Activated CD8-positive, alpha-beta memory T cell treated with anti-CD3 and anti-CD28 coated beads for 48 hours (primary cell): ENCODE data around the gene TDRD1.

Experiments
- DNase-seq, 3 experiments: peaks; one replicate each; pipeline ENCODE4 v3.0.0-alpha.2; 2020; ENCODE audit warnings: low read depth in 2 of 3, low spot score in 2 of 3

The TDRD1 gene

DNA sequence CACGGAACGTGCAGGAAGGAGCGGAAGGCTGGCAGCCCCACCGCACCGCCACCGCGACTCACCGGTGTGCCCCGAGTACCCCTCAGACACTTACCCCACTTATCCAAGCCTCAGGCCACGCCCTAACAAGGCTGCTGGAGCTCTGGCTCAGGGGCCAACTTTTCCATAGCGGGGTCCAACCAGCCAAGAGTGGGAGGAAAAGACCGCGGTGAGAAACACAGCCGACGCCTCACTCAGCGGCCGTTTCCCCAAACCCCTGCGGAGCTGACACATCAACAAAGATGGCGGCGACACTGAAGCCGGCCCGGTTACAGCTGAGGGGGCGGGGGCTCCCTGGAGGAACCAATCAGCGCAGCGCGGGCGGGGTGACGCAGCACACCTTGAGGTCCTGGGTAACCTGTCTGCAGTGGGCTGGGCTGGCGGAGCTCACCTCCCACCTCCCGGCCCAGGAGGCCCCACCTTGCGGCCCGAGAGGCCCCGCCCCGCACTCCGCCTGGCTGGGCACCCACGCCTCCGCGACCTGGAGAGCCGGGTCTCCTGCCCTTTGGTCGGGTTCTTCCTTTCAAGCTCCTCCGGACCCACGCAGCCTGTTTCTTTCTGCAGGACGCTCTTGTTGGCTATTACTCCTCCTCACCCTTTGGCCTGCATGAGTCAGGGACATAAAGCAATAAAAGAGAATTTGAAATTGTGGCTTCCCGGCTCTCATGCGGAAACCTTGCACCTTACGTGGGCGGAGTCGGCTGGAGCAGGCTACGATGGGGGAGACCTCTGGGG is 5.0 kb upstream of the TDRD1 start, which contains the start of gene CCDC186:
CCDC186 (minus strand) TSS at position 283 of the 774 bp plus-strand sequence. CDS start 10,935 bp downstream, outside the sequence.
- DNase-seq = peak; percentile 86 to 94 (median 91)

DNA sequence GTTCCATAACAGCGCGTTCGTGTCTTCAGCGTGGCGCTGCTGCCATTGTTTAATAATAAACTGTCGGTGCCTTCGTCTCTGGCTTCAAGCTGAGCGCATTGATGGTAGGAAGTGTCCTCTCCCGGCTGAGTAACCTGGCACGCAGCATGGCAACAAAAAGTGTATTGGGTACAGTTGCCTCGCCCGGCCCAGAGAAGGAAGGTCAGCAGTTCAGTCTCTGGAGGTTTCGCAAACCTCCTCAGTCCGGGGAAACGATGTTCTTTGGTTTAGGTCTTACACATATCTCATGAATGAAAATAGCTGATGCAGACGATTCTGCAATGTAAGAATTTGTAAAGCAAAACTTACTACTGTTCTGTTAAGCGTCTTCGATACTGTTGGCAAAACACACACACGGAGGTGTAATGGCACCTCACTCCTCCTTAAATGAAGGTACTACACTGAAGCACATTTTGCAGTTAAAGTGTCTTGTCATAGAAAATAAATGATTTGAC is 4.4 kb upstream of the TDRD1 start:
- no peak for DNase-seq

DNA sequence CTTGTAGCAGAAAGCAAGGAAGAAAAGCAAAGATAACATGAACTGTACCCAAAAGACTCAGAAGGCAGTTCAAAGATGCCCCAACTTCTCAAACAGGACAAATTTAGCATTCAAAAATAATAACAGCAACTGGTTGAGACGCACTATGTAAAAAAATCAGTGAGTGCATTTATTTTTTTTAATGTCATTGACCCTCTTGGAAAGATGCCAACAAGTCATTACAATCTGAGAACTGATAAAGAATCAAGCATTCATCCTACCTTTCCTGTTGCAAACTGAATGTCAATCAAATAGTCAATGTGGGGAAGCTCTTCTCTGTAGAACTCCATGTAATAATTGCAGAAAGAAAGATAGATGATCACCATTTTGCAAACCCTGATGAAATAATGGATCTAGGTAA is 3.5 kb upstream of the TDRD1 start:
- no peak for DNase-seq

DNA sequence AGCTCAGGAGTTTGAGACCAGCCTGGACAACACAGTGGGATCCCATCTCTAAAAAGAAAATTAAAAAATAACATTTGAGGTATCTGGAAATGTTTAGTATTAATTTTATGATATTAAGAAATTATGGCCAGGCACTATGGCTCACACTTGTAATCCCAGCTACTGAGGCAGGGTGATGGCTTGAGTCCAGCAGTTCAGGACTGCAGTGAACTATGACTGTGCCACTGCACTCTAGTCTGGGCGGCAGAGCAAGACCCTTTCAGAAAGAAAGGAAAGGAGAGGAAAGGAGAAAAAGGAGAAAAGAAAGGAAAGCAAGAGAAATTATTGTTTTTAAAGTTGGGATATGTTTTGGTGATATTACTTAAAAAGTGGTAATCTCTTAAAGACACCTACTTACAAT is 2.6 kb upstream of the TDRD1 start:
- no peak for DNase-seq

- DNase-seq = no peak
Observed at GRCh38 chr10:114179747-114180146, 594 bp downstream of the TDRD1 start.

- no peak for DNase-seq
Observed at GRCh38 chr10:114180937-114181336, 1.8 kb downstream of the TDRD1 start.

DNA sequence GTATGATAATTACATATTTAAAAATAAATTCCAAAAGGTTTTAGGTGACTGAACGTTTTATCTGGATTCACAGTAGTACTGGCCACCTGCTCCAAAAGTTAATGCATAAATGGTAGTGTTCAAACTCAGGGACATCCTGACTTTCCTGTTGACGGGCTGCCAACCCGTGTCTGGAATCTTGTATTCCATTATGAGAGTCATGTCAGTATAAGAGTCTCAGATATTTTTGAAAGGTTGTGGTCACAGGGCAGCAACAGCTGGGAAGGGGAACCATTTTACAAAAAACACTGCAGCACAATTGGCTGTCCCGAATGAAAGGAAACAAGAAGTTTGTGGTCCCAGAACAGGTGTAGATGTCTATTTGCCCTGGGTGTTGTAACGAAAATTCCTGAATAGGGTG is 2.8 kb downstream of the TDRD1 start:
- no peak for DNase-seq

- no peak for DNase-seq
Observed at GRCh38 chr10:114183563-114183962, 4.4 kb downstream of the TDRD1 start.

DNA sequence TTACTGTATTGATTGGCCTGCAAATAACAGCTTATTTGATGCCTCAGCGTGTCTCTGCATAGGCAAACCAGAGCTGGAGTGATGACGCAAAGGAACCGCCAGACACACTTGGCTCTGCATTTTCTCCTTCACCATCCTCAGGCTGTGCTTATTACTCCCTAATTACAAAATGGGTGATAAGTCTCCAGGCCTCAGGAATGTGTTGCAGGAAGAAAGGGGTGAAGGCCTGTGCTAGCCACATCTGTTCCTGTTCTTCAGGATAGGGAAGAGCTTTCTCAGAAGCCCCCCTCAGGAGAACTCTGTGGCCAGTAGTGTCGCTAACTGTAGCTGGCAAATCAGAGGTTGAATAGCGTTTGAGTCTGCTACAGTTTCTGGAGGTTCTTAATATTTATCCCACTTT is 5.1 kb downstream of the TDRD1 start:
- no peak for DNase-seq

GRCh38 chr10:114188001-114188400 is 8.8 kb downstream of the TDRD1 start:
- no peak for DNase-seq

- DNase-seq = no peak
Observed at GRCh38 chr10:114188900-114189299, 9.7 kb downstream of the TDRD1 start.

DNA sequence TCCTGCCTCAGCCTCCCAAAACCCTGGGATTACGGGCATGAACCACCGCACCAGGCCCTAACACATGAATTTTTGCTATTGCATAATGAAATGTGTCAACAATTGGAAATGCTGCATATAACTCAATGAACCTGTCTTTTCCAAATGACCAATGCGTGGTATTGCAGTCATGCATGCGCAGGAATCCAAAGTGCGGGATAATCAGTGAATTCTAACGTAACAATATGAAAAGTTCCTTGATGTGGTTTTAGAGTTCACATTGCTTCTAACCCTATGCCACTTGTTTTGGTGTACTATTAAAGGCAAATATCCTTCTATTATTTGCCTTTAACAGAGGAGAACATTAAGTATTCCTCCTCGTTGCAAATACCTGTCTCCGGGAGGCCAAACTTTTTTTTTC is 10.5 kb downstream of the TDRD1 start:
- no peak for DNase-seq

DNA sequence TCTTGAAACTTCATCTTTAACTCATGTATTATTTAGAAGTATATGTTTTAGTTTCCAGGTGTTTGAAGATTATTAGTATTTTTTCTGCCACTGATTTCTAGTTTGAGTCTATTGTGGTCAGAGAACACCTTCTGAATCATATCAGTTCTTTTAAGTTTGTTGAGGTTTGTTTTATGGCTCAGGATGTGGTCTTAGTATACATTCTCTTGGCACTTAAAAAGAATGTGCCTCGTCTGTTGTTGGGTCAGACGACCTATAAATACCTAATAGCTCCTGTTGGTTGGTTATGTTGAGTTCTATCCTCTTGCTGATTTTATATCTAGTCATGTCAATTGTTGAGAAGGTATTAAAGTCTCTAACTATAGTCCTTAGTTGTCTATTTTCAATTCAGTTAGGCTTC is 15.9 kb downstream of the TDRD1 start:
- no peak for DNase-seq

GRCh38 chr10:114199239-114199638 is 20.1 kb downstream of the TDRD1 start:
- no peak for DNase-seq

DNA sequence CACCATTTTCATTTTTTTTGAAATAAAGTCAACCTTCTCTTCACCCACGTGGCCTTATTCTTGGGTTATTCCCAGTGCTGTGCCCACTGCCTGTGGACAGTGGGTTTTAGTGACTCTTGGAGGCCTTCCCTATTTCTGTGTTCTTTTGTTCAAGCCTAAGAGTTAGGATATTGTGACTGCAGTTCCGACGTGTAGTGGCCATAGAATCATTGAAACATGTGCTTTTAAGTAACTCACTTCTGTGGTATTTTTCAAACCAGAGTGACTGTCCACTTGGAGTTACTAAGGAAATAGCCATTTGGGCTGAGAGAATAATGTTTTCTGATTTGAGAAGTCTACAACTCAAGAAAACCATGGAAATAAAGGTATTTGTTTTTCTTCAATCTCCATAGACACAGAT is 23.7 kb downstream of the TDRD1 start:
- DNase-seq = no peak

GRCh38 chr10:114206902-114207301 is 27.7 kb downstream of the TDRD1 start:
- no peak for DNase-seq

DNA sequence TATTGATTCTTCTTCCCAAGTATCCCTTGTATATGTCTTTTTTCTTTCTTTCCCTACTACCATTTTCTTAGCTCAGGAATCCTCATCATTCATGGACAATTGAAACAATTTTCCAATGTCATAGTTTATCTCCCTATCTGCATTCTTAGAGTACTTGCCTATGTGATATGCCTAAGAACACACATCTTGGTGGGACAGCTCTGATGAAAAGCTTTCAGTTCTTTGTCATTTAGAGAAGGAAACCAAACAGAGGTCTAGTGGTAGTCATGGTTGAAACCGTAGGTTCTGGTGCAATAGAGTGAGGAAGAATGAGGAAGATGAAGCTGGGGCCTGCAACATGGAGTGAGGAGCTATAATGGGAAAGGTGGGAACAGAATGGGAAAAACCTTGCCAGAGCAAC is 28.2 kb downstream of the TDRD1 start:
- no peak for DNase-seq

GRCh38 chr10:114208351-114208750 is 29.2 kb downstream of the TDRD1 start:
- DNase-seq = no peak

GRCh38 chr10:114212153-114212552 is 33.0 kb downstream of the TDRD1 start:
- no peak for DNase-seq

DNA sequence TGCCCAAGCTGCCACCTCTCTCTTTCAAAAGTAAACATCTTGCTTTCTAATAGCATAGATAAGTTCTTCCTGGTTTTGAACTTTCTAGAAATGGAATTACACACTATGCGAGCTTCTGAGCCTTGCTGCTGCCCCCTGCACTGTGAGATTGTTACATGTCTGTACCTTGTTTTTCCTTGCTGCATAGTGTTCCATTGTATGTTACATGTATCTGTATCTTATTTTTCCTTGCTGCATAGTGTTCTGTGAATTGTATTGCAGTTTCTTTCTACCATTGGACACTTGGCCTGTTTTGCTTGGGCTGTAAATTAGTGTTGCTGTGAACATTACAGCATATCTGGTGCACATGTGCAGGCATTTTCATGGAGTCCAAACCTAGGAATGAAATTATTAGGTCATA is 35.9 kb downstream of the TDRD1 start:
- no peak for DNase-seq

- no peak for DNase-seq
Observed at GRCh38 chr10:114220281-114220680, 41.1 kb downstream of the TDRD1 start.

DNA sequence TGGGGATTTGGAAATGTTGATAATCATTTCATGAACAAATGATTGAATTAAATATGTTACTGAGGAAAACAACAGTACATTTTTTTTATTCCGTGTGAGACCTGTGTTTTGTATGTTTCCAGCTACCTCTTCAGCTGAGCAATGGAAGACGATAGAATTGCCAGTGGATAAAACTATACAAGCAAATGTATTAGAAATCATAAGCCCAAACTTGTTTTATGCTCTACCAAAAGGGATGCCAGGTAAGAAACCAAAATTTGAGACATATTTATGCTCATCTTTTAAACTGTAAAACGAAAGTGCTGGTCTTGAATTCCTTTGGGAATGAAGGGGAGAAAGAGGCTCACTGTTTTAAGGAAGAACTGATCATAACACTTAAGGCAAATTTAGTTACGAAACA is 42.1 kb downstream of the TDRD1 start:
- DNase-seq = no peak

DNA sequence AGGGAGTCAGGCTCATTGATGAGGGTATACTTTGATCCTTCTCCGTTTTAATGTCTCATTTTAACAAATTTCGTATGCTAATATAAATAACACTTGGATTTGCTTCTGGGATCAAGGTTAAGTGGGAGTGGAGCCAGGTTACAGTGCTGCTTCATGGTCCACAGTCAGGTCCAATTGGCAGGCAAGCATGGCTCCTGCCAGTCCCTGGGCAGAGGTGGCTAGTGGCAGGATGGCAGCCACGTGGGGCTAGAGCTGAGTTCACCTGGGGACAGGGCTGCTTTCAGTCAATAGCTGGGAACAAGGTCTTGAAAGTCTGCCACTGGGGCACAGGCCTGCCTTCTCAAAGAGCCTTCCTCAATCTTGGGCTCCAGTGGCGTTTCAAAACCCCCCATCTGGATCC is 43.9 kb downstream of the TDRD1 start:
- no peak for DNase-seq
